ENCODE data around the gene SUPT20H.

The SUPT20H gene

DNA sequence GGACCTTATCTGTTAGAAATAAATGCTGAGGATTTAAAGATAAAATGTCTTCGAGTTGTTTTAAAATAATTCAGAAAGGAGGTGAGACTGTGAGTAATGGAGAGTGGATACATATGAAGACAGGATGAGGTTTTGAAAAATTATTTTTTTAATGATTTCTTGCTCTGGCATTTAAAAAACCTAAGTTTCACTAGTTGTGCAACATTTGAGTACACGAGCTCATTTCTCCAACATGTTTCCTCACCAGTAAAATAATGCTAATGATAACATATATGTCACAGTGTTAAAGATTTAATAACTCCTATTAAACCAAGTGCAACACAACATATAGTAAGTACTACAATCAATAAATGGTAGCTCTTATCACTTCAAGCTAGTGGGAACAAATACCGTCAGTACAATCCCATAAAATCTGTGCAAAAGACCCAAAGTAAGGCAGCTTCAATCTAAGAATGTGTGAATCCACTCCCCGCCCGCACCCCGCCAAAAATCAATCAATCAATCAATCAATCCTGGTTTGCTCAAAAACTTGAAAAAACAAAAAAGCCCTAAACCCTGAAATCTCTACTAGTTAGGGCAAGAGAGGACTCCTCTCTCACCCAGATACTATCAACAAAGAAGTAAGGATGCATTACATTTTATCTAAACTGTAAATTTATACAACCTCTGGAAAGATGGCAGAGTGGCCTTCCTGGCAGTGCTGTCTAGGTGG lies 61.6 kb downstream of the SUPT20H start:
- DNase-seq, result no peak

DNA sequence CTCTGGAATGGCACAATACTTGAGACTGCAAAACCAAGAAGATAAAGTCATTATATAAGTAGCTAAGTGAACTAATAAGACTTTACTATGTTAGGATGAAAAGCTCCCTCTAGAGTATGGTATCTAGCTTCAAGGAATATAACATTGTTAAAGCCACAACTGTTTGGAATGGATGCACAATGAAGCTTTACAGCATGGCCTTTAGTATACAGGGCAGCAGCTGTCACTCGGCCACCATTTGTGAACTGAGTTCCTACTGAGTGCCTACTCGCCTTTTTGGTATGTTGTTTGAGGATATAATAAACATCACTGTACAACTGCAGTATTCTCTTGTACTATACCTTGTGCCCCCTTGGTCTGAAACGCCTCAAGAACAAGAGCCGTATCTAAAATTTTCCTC lies 67.1 kb downstream of the SUPT20H start:
- DNase-seq, result no peak

DNA sequence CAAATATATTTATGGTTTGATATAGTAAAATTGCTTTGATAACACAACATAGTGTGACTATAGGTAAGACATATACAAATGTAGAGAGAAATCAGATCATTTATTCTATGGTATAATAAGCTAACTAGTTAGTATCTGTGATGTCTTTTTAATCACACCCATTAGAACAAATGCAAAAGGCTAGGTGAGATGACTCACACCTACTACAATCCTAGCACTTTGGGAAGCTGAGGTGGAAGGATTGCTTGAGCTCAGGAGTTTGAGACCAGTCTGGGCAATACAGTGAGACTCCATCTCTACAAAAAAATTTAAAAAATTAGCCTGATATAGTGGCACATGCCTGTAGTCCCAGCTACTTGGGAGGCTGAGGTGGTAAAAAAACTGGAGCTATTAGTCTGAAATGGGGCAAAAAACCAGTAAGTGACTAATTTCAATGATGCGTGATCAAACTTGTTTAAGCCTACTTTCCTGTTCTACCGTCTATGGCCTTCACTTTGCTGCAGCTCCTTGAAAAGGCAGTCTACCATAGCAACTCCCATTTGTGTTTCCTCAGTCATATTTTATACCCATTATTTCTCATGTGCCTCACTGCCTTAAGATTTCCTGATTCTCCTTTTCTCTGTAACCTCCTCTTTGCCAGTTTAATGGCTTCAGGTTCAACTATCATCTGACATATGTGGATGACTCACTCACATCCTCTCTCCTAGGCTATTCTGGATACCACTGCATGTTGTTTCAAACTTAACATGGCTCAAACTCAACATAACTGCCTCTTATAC lies 72.8 kb downstream of the SUPT20H start:
- no peak for DNase-seq

DNA sequence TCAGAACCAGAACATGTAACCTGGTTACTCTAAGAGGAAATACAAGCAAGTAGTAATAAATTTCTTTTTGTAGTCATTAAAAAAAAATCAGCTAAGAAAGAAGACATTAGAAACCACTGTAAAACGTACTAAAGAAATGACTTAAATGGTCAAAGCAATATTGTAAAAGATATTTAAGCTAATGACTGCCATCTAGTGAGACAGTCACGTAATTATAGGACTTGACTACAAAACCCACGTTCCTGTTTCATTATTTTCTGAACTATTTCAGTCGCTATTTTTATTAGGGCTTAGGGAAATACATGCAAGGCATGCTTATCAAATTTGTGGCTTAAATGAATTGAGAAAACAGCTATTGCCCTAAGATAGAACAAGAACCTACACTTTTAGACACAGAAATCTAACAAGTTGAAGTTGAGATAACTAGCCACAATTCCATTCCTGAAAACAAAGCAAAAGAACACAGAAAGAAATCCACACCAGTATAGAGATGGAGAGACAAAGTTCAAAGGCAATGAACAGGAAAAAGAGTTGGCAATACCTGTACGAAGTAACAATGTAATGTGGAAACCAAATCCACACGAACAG lies 78.2 kb downstream of the SUPT20H start:
- DNase-seq, result peak; percentile 16

DNA sequence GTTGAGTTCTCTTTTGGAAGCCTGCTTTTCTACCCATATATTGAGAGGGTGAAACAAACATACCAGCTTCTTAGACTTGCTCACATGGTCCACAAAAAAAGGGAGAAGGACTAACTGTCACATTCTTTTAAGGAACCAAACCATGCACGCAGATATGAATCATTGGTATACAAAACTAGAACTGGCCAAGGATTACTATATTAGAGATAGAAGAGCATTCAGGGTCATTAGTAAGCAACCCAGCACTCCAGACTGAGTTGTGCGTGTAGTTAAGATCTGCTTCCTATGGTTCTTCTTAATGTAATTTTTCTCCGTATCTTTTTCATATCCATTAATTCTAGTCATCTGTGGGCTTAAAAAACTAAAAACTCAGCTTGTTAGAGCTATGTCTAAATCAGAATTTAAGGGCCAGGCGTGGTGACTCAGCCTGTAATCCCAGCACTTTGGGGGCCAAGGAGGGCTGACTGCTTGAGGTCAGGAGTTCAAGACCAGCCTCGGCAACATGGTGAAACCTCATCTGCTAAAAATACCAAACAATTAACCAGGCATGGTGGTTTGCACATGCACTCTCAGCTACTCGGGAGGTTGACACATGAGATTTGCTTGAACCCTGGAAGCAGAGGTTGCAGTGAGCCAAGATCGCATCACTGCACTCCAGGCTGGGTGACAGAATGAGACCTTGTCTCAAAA lies 80.0 kb downstream of the SUPT20H start:
- DNase-seq, result no peak

DNA sequence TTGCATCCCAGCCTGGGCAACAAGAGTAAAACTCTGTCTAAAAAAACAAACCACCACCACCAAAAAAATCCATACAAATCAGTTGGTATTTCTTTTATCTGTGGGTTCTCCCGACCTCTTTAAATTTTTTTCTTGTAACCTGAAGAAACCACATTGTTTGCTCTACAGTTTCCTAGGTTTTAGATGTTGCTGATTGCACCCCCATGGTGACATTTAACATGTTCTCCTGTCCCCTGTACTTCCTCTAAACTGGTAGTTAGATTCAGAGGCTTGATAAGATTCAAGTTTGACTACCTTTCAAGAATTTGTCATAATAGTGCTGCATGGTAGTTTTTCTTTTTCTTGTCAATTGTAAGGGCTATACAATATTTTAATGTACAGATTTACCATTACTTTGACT lies 84.3 kb downstream of the SUPT20H start:
- no peak for DNase-seq

DNA sequence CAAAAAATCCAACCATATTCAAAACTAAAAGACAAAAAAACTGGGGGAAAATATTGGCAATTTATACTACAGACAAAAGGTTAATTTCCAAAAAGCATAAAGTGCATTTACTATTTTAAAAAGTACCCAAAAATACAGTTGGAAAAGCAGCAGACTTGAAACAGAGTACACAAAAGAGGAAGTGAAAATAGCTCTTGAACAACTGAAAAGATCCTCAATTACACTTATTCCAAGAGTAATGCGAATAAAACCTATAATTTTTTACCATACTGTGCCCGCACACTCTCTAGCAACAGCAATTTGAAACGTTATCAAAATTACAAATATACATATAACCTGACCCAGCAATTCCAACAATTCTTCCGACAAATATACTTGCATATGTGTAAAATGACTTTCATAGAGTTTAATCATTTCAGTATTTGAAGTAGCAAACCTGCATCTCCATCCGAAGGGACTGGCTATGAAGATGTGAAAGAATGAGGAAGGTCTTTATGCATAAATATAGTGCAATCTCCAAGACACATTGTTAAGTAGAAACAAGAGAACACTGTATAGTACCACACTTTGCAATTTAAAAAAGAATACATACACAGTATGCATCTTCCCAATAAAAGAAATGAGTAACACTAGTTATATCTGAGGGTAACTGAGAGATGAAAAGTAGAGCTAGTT lies 85.7 kb downstream of the SUPT20H start:
- DNase-seq, result no peak

DNA sequence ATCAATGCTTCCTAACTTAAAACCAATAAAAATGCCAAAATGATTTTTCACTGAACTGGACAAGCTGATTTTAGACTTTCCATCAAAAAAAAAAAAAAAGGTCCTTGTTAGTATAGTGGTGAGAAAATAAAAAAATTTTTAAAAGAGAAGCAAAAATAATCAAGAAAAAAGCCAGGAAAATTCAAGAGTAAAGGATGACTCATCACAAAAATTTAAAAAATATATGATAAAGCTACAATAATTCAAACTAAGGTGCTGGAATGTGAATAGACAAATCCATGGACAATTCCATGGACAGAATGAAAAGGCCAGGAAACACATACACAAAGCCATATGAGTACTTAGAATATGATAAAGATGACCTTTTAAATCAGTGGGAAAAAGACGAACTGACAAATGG lies 86.5 kb downstream of the SUPT20H start:
- DNase-seq, result no peak

DNA sequence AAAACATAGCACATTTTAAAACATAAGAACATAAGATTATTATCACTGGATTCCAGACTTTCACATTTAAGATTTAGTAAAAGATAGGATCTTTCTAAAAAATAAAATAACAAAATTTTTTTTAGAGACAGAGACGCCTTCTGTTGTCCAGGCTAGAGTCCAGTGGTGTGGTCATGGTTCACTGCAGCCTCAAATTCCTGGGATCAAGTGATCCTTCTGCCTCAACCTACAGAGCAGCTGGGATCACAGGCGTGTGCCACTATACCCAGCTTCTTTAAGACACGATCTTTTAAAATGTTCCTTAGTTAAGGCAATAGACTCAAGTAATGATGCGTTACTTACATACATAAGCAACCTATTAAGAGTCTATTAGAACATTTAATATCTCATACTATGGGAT lies 93.1 kb downstream of the SUPT20H start:
- DNase-seq, result no peak

DNA sequence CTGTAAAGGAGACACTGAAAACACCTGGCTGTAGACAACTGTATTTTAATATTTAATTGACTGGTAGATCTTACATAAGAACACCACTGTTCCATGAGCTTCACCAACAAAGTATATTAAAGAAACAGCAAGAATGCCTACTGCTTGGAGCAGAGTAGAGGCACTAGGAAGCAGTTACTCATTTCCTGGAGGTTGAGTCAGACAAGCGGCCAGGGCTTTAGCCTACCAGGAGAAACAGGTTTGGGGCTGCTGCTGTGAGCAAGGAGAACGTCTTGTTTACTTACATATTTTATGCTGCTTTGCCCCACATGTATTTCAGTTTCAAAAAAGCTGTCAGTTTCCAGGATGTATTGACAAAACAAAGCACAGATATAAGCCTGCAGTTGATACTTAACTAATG lies 93.7 kb downstream of the SUPT20H start:
- no peak for DNase-seq

DNA sequence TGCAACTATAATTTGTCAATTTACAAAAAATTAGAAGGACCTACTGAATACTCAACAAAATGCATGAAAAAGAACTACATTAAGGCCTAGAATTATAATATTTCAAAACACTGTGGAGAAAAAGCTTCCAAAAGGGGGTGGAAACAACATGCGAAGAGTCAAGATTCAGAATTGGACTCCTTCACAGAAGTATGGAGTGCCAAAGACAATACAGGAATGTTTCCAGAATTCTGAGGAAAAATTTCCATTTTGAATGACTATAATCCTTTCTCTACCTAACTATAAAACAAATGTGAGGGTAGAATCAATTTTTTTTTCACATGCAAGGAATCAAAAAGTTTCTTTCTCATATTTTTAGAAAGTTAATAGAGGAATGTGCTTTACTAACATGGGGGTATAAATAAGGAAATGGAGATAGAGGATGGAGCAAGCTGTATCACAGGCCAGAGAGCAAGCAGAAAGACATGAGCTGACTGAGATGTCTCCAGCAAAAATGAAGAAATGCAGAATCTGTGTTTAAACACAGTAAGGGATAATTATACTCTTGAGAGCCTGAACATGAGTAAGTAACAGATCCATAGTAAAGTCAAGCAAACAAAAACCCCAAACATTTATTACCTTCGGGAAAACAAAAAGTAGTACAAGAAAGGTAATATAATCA lies 99.9 kb downstream of the SUPT20H start:
- no peak for DNase-seq
